NCI-H146 treated with DMSO at 0.1 percent for 48 hours (cell line): ENCODE measurements around the gene NEDD4.
A peak's percentile ranks its signal among the peaks of the same experiment; 100 is the strongest.
"Not testable (repeated sequence)": the region's sequence is repeated elsewhere in the genome, so short reads cannot be mapped to it uniquely, and the experiment has no call there.

Source experiments
- DNase-seq: peaks from one replicate; lab custom pipeline; 2025; ENCODE audit not compliant: unreplicated experiment; lab: John Stamatoyannopoulos, UW

NEDD4 gene

DNA sequence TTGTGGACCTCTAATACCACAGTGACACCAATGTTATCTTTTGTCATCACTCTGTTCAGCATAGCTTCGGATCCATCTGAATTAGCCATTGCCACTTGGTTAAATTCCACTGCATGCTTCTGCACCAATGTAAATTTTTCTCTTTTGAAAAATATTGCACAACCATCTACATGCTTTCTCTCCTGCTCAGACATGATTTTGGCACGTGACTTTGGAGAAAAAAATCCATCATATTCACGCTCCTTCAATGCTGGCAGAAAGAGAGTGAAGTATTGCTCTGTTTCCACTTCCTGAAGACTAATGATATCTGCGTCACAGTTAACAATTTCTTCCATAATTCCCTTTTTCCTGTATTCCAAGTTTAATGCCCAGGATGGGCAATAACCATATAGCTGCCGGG, 13.0 kb upstream of the NEDD4 start:
- DNase-seq: not testable (repeated sequence)

DNA sequence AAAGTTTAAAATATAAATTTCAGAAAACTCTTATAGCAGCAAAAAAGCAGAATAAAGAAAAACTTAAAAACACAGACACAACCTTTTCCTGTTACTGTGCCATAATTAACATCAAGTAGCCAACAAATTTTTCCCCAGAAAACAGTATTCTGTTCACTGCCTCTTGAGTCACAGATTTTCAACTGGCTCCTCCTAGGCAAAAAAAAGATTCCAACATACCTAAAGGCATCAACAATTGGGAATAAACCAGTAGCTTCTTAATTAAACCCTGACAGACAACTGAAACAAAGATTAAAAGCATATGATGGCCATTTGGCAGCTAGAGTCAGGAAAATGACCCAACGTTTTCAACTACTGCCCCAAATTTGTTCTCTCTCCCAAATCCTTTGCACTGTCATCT, 10.9 kb upstream of the NEDD4 start:
- DNase-seq: not testable (repeated sequence)

DNA sequence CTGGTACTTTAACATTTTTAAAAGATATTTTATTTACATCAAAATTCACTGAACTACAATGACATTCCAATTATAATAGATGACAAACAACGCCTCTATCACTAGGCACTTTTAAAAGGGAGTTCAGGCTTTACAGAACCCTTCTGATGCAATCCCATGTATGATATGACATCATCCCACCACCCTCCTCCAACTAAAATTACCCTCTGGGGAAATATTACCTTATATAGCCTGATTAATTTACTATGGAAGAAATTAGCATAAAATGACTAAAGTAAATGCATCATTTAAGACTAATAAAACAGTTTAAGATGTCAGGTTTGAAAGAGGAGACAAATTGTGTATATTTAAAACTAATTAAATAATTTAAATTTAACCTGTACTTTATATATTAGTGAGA, 10.4 kb upstream of the NEDD4 start:
- DNase-seq: not testable (repeated sequence)

DNA sequence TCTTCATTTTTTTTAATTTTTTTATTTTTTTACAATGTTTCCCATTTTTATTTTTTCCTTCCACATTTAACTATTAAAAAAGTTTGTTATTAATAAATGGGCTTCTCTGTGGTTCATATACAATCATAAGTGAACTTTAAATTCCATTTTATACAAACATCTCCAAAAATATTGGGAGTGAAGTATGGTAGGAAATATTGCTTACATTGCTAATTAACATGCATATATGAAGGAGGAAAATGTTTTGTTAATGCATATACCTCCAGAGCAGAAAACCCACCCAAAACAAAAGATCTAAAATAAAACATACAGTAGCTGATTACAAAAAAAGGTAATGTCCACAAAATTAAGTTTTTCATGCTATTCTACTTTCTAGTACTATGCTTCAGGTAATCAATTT, 9.9 kb upstream of the NEDD4 start:
- DNase-seq: not testable (repeated sequence)

DNA sequence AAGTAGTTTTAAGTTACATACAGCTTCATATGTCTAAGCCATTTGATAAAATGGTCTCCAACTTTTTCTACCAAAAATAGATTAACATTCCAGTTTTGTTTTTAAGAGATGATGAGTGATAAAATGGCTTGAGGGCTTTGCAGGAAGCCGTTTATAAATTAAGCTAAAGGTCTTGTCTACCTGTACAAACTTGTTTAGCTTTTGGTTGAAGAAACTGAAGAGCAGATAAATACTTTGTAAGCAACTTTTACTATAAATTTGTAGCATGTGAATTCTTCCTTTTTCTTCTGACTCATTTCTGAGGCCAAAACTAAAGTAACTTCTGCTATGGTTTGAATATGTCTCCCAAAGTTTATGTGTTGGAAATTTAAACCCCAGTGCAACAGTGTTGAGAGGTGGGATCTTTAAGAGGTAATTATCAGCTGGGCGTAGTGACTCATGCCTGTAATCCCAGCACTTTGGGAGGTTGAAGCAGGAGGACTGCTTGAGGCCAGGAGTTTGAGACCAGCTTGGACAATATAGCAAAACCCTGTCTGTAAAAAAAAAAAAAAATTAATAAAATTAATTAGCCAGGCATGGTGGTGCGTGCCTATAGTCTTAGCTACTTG, 8.2 kb upstream of the NEDD4 start:
- DNase-seq: no peak

DNA sequence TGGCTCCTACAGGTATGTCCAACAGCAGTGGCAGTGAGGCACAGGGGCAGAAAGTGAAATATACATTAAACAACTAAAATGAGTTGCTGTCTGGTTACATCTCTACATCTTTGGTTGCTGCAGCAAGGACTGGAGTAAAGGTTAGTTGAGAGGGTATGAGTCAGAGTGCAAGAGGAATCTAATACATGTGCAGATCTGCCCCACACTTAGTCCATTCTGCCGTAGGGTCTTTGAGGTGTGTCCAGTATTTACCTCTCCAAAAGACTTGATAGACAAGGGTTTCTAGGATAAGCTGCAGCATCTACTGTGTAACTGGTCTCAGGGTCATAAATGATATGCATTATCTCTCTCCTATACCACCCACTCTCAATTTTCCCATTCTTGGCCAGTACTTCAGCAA, 6.2 kb upstream of the NEDD4 start:
- no peak for DNase-seq

DNA sequence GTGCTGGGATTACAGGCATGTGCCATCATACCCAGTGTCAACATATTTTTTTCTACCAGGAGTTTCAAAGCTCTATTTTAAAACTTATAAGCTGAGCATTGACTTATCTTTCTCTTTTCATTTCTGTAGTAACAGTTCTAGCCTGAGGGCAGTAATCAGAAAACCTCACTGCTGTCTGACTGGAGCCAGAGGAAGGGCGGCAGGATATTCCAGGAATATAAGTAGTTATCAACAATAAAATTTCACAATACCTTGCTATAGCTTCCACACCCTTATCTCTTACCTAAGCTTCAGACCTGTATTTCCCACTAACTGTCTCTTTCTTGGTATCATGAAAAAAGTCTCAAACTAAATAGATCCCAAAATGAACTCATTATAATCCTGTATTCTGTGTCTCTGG, 5.1 kb upstream of the NEDD4 start:
- no peak for DNase-seq

DNA sequence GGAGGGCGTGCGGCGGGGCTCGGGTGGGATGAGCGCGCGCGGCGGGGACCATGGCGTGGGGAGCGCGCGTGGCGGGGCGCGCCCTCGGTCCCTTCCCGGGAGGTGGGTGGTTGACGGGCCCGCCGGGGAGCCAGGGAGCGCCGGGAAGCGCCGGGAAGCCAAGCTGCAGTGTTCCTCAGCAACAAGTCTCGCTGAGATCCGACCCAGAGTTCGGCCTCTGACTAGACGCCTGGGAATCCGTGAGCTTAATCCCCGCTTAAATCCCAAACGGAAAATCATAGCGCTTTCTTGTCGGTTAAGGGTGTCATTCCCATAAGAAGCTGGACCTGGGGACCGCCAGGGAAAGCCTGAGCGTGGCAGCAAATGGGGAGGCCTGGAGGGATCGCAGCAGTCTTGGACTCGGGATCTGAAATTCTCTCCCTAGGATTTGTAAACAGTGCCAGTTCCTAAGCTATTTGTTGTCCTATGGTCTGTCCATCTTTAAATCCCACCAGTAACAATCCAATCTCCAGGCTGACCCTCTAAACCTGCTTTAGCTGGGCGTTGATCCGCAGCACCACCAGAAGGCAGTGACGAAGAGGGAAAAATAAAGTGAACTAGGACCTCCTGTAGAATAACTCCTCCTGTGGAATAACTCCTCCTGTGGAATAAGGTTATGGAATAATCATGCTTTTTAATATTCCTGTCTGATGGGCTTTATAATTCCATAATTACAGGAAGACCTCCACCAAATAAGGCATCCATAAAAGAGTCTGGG, 570 bp upstream of the NEDD4 start:
- DNase-seq: peak; percentile 5

DNA sequence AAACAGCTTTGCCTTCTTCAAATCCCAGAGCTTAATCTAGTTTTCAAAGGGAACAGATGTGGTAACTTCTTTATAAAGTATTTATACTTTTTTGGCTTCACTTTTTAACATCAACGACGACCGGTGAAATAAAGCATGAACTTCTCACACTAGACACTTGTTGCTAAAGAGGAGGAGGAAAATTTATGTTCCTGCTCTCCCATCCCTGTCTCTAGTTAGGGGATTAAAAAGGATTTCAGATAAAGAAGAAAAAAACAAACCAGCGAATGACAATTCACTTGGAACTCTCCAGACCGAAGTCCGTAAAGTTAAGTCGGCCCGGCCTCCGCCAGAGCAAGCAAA, 672 bp downstream of the NEDD4 start:
- no peak for DNase-seq

DNA sequence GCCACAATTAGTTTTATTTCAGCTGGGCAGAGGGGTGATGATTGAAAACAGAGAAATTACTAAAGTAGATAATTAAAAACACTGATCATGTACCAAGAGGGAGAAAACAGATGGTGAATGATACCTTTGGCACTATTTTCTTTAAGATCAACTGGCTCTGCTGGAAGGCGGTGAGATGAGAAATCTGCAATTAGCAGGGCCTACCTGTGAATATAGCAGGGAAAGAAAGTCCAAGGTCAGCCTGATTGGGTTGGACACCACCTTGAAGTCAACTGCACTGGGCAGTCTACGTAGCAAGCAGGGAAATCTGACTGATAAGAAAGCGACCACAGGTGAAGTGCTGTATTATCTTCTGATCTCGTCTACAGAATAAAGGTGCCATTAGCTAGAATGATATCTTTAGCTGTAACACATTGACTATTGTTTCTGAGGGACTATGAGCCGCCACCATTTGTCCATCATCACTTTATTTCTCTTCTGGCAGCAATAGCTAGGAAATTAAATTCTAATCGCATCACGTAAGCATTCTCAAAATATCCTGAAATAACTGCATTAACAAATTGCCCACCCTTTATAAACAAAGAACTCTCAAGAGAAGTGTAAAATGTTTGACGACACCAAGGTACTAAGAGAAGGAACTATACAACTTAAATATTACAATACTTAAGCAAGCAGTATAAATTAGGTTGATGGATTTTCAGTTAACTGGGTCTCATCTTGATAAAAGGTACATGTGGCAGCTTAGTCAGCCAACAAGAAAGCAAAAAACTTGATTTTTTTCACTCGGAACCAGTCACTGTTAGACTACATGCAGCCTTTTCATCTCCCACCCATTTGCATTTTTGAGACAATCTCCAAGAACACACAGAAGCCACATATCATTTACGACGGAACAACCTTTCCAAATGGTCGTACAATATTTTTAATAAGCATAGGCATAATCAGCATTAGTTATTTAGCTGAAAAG, 1.3 kb downstream of the NEDD4 start:
- no peak for DNase-seq

DNA sequence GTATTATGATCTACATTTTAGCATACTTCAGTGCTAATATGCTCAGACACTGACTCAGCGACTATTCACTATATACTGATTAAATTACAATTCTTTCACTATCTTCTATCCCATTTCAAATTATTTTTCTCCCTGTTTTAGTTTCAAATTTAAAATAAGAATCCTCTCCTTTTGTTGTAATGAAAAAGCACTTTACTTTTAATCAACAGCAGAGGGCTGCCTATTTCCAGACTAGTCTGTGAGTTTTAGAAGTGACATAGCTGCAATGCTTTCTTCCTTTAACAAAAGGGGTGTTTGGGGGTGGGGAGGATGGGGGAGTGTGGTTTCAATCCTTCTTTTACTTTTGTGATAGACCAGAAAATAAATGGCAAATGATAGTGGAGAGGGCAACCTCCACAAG, 2.4 kb downstream of the NEDD4 start:
- DNase-seq: no peak

DNA sequence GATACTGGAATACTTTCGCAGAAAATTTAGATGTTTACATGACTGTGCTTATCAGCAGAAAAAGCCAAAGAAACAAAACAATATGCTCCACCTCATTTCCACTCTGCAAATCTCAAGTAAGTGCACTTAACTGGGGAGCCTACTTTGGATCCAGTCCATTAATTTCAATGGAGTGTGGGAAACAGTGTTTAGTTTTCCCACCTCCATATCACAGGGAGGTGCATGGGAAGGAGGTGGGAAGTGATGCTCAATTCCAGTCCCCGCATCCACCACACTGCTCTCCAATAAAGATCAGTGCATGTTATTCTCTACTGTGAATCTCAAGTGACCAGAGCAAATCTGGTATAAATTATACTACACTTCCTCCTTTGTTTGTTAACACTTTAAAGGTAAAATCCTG, 2.9 kb downstream of the NEDD4 start:
- no peak for DNase-seq

DNA sequence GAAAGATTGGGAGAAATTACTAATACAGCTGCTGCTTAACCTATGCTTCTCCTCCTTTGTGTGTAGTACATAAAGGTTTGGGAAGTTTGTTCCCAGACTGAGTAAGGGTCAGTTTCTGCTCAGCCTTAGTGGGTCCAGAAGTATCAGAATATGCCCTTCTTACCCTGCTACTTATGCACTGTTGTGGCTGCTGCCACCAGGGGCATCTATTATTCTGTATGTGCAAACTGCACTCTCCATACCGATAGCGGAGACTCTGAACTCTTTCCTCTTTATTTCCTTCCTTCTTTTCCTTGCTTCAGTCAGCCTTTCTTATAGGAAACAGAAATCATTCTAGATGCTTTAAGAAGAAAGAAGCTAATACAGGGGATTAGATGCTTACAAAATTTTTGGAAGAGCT, 4.0 kb downstream of the NEDD4 start:
- no peak for DNase-seq

DNA sequence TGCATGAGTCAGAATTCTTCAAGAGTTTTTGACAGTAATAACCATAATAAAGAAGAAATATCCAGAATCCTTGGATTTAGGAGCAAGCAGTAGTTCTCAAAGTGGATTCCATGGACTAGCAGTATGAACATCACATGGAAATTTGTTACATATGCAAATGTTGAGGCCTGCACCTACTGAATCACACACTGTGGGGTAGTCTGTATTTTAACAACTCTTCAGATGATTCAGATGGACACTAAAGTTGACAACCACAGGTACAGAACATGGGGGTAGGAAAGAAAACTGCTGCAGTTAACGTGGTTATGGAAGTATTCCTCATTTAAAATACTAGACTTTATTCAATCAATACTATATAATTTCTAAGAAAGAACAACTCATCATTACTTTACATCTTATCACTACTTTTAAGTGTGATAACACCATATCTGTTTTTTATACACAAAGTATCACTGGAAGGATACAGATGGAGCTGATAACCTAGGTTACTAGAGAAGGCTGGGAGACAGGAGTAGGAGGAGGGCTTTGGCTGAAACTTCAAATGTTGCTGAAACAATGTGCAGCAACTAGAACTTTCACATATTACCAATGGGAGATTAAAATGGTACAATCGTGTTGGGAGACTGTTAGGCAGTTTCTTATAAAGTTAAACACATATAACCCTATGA, 11.7 kb downstream of the NEDD4 start:
- no peak for DNase-seq

DNA sequence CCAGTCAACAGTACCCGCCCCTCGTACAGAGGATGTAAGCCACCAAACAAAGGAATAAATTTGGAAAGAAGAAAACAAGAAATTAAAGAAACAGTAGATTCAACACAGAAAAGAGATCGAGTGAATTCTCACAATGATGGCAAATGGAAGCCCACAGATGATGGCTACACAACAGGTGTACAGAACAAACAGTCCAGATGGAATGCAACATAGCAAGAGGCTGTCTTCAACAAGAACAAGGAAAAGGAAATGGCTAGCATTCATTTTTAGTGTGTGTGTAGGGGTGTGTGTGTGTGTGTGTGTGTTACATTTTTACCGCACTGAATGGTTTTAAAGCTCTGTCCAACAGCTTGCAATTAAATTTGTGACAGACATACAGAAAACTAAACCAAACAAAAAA, 12.9 kb downstream of the NEDD4 start:
- no peak for DNase-seq

DNA sequence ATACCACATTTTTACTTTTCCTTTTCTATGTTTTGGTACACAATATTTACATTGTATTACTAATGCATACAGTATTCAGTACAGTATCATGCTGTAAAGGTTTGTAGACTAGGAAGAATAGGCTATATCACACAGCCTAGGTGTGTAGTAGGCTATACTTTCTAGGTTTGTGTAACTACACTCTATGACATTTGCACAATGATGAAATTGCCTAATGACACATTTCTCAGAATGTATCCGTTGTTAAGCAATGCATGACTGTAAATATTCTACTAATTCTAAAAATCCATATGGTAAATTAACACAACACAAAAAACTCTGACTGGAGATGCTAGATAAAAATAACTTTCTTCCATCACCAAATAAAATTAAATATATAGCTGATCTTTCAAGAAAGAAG, 16.2 kb downstream of the NEDD4 start:
- no peak for DNase-seq

DNA sequence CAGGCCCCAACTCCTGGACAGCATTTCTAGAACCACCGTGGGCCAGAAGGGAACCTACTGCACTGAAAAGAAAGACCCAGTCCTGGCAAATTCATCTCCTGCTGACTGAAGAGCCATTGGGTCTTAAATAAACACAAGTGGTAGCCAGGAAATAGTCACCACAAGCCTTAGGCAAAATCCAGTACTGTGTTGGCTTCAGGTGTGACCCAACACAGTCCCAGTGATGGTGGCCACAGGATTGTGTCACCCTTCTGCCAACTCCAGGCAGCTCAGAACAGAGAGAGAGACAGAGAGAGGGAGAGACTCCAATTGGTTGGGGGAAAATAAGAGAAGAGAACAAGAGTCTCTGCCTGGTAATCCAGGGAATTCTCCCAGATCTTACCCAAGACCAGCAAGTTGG, 23.1 kb downstream of the NEDD4 start:
- no peak for DNase-seq

DNA sequence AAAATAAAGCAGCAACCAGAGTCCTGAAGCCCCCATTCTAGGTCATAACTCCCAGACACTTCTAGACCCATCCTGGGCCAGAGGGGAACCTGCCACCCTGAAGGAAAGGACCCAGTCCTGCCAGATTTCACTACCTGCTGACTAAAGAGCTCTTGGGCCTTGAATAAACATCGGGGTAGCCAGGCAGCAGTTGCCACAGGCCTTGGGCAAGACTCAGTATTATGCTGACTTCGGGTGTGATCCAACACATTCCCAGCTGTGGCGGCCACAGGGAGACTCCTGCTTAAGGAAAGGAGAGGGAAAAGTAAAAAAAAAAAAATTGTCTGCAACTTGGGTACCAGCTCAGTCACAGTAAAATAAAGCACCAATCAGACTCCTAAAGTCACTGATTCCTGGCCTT, 23.8 kb downstream of the NEDD4 start:
- no peak for DNase-seq

DNA sequence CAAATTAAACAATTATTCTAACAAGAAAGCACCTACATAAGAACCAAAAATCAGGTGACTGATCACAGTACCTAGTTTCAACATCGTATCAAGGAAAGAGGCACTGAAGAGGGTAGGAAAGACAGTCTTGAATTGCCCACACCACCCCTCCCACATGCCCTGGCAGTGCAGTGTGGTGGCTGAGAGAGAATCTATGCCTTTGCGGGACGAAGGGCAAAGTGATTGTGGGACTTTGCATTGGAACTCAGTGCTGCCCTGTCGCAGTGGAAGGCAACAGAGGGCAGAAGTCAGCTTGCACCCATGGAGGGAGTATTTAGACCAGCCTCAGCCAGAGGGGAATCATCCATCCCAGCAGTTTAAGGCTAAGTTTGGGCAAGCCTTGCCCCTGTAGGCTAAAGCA, 24.5 kb downstream of the NEDD4 start:
- DNase-seq: no peak

DNA sequence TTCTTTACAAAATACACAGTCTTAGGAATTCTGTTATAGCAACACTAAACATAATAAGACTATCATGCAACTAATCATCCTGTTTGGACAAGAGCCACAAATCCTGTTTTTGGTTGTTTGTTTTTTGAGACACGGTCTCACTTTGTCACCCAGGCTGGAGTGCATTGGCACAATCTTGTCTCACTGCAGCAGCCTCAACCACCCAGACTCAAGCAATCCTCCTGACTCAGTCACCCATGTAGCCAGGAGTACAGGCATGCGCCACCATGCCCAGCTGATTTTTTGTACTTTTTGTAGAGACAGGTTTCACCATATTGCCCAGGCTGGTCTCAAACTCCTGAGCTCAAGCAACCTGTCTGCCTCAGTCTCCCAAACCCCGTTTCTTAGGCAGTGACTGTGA, 28.3 kb downstream of the NEDD4 start:
- no peak for DNase-seq

DNA sequence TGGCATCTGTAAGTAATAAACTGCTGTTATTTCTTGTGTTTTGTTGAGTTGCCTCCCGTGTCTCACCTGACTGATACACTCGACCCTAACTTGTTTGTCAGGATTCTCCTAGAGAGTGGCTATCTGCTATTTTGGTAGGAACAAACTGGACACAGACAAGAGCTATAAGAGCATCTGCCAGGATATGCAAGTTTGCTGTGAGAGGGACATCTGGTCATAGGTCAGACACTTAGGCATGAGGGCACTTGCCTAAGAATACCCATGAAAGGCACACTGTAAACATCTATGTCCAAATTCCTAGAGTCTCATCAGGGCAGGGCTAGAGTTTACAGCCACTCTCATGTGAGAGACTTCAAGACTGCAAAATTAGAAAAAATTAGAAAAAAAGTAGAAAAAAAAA, 32.5 kb downstream of the NEDD4 start:
- DNase-seq: no peak
